Ectodermal cell (in vitro differentiated cells): ENCODE data around the gene SMAD3.

Experiments
- H3K27ac ChIP-seq: 2 replicates; pipeline ENCODE4 v1.7.0; 2013; ENCODE audit warnings: mild to moderate bottlenecking, low read depth, low read length; ENCODE audit not compliant: insufficient read depth, poor library complexity, severe bottlenecking
- H3K27me3 ChIP-seq: 2 replicates; pipeline ENCODE4 v1.7.0; 2013; ENCODE audit warnings: mild to moderate bottlenecking, low read length; ENCODE audit not compliant: insufficient read depth, control insufficient read depth, poor library complexity, severe bottlenecking
- H3K36me3 ChIP-seq: one replicate; pipeline ENCODE4 v1.7.0; 2013; ENCODE audit warnings: low read length; ENCODE audit not compliant: control insufficient read depth, insufficient read depth
- H3K4me1 ChIP-seq: one replicate; pipeline ENCODE4 v1.7.0; 2013; ENCODE audit warnings: low read length; ENCODE audit not compliant: control insufficient read depth, insufficient read depth
- H3K4me3 ChIP-seq: 2 replicates; pipeline ENCODE4 v1.7.0; 2013; ENCODE audit warnings: low read depth, low read length, control low read depth; ENCODE audit not compliant: insufficient read depth
- H3K9me3 ChIP-seq: 2 replicates; pipeline ENCODE4 v1.7.0; 2013; ENCODE audit warnings: mild to moderate bottlenecking, low read length, moderate library complexity; ENCODE audit not compliant: control insufficient read depth
- WGBS, 2 experiments: methylation state at CpG; one replicate each; pipeline ENCODE4 v1.1.7; 2013; ENCODE audit warnings: missing lambda C conversion rate in 2 of 2; 5-methylcytosine and 5-hydroxymethylcytosine counted together

Gene SMAD3

DNA sequence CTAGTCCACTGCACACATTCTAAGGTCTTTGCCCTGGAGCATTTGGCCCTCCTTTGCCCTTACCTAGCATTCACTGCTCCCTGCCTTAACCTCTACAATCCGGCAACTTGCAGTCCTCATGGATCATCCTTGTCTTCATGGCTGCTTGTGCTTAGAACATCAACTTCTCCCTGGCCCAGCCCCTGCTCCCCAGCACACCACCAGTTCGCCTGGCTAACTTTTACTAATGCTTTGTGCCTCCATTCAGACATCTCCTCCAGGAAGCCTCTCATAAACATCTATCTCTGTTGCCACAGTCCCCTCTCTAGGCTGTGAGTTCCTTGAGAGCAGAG, 131.9 kb downstream of the SMAD3 start:
- no peak overlapping the region for H3K27ac ChIP-seq
- no peaks in the 10 kb centered on the region for H3K36me3 ChIP-seq
- H3K9me3 ChIP-seq: no peaks in the 10 kb centered on the region
- WGBS, 2 experiments: 93% methylated on average over 2 of the region's 2 CpGs
- no peak overlapping the region for H3K4me3 ChIP-seq
- H3K4me1 ChIP-seq: peaks cover 12% of the 10 kb centered on the region
- H3K27me3 ChIP-seq: no peaks in the 10 kb centered on the region

DNA sequence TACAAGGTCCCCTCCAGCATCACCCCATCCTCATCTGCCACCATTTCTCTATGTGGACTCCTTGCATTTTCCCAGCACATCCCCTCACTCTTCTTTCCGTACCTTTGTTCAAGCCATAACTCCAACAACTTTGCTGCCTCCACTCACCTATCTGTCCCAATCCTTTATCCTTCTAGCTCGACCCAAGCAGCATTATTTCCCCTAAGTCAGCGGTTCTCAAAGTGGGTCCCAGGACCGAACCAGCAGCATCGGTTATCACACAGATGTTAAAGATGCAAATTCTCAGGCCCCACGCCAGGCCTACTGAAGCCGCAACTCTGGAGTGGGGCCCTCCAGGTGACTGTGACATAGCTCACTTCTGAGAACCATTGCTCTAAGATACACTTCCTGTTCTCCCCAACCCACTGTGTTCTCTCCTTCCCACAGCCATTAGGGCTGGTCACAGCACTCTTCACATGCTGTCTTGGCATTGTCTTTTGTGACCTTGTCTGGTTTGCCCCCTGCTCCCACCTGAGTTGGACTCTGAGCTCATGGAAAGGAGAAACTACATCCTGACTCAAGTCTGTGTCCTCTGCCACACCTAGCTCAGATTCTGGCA, 132.9 kb downstream of the SMAD3 start:
- H3K36me3 ChIP-seq: no peaks in the 10 kb centered on the region

GRCh38 chr15:67199391-67199790, 134.0 kb downstream of the SMAD3 start:
- no peaks in the 10 kb centered on the region for H3K36me3 ChIP-seq

More for the DNA sequence above, 132.9 kb downstream of the SMAD3 start:
- WGBS, 2 experiments: 92 to 93% methylated on average over 7 of the region's 7 CpGs
- H3K27me3 ChIP-seq: no peaks in the 10 kb centered on the region
- no peak overlapping the region for H3K4me3 ChIP-seq
- H3K4me1 ChIP-seq: peaks cover 12% of the 10 kb centered on the region
- H3K9me3 ChIP-seq: no peaks in the 10 kb centered on the region
- no peak overlapping the region for H3K27ac ChIP-seq

GRCh38 chr15:67199881-67200763, 134.7 kb downstream of the SMAD3 start:
- Histone ChIP-seq H3K27ac (no peak overlapping the region), H3K27me3 (no peaks in the 10 kb centered on the region), H3K4me3 (no peak overlapping the region), H3K36me3 (no peaks in the 10 kb centered on the region), H3K4me1 (peaks cover 12% of the 10 kb centered on the region), H3K9me3 (no peaks in the 10 kb centered on the region)
- 78 to 83% methylated on average over 8 of the region's 8 CpGs for WGBS, 2 experiments

More at GRCh38 chr15:67199391-67199790, 134.0 kb downstream of the SMAD3 start:
- no peaks in the 10 kb centered on the region for H3K9me3 ChIP-seq
- H3K4me3 ChIP-seq: no peak overlapping the region
- H3K27me3 ChIP-seq: no peaks in the 10 kb centered on the region
- WGBS, 2 experiments: 89 to 95% methylated on average over 4 of the region's 4 CpGs
- H3K4me1 ChIP-seq: peaks cover 12% of the 10 kb centered on the region
- H3K27ac ChIP-seq: no peak overlapping the region

GRCh38 chr15:67201136-67201535, 135.7 kb downstream of the SMAD3 start:
- H3K27me3 ChIP-seq: no peaks in the 10 kb centered on the region
- no peak overlapping the region for H3K27ac ChIP-seq
- H3K36me3 ChIP-seq: no peaks in the 10 kb centered on the region
- peaks cover 12% of the 10 kb centered on the region for H3K4me1 ChIP-seq
- H3K4me3 ChIP-seq: no peak overlapping the region
- H3K9me3 ChIP-seq: no peaks in the 10 kb centered on the region

GRCh38 chr15:67202091-67202490, 136.7 kb downstream of the SMAD3 start:
- no peak overlapping the region for H3K4me3 ChIP-seq
- H3K27ac ChIP-seq: no peak overlapping the region
- no peaks in the 10 kb centered on the region for H3K27me3 ChIP-seq
- WGBS, 2 experiments: 81 to 94% methylated on average over 2 of the region's 2 CpGs
- no peaks in the 10 kb centered on the region for H3K36me3 ChIP-seq
- H3K9me3 ChIP-seq: no peaks in the 10 kb centered on the region
- H3K4me1 ChIP-seq: peaks cover 12% of the 10 kb centered on the region

- Histone ChIP-seq H3K27me3 (no peaks in the 10 kb centered on the region), H3K9me3 (no peaks in the 10 kb centered on the region), H3K27ac (no peak overlapping the region), H3K4me1 (peaks cover 12% of the 10 kb centered on the region), H3K36me3 (no peaks in the 10 kb centered on the region), H3K4me3 (no peak overlapping the region)
- 88% methylated on average over 1 of the region's 1 CpG; no CpG with 5 or more reads in 1 of the 2 experiments for WGBS, 2 experiments
These were observed 137.6 kb downstream of the SMAD3 start for GRCh38 chr15:67202991-67203390.

GRCh38 chr15:67207555-67208207, 142.3 kb downstream of the SMAD3 start:
- Histone ChIP-seq H3K4me3 (no peak overlapping the region), H3K9me3 (no peaks in the 10 kb centered on the region), H3K4me1 (no peaks in the 10 kb centered on the region), H3K27ac (no peak overlapping the region), H3K27me3 (no peaks in the 10 kb centered on the region), H3K36me3 (no peaks in the 10 kb centered on the region)
- 98 to 100% methylated on average over 3 of the region's 3 CpGs for WGBS, 2 experiments

DNA sequence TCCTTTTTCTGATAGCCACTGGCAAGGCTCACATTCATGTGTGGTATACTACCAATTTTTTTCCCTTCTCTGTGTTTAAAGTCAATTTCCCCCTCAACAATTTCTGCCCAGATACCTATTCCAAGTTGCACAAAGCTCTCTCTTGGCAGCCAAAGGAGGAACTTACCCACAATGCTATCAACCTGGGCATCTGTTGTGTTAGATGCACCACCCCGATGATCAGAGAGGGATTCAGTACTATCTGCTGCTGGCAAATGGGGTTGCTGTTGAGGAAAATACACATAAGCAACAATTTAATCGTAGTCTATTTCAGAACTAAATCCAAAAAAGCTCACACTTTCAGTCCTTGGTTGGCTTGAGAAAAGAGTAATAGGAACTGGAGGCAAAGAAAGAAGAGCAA, 143.0 kb downstream of the SMAD3 start:
- Histone ChIP-seq H3K9me3 (no peaks in the 10 kb centered on the region), H3K4me3 (no peak overlapping the region), H3K27me3 (no peaks in the 10 kb centered on the region), H3K27ac (no peak overlapping the region), H3K4me1 (no peaks in the 10 kb centered on the region), H3K36me3 (no peaks in the 10 kb centered on the region)
- WGBS, 2 experiments: 97 to 100% methylated on average over 1 to 2 of the region's 2 CpGs

DNA sequence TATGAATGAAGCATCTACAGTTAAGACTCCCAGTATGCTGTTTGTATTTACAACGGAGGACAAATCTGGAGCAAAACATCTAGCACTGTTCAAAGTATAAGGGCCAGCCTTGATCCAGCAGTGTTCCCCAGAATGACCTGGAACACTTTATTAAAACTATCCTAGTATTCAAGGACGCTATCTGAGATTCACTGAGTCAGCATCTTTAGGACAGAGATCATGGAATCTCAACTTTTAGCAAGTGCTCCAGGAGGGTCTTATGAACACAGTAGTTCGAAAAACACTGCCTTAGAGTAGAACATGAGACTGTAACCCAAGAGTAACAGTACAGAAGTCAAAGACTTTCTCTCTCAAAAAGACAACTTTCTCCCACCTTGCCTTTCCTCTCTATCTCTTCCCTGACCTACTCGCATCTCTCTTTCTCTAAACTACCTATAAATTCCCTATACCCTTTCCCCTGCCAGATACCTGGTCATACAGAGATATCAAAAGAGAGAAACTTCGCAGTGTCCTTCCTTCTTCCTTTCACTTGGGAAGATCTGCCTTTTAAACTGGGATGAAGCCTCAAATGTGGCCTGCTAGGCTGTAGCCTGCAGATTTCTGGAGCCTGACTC, 145.3 kb downstream of the SMAD3 start:
- H3K27me3 ChIP-seq: no peaks in the 10 kb centered on the region
- no peak overlapping the region for H3K27ac ChIP-seq
- H3K36me3 ChIP-seq: no peaks in the 10 kb centered on the region
- H3K4me1 ChIP-seq: no peaks in the 10 kb centered on the region
- no peak overlapping the region for H3K4me3 ChIP-seq
- 93% methylated on average over 5 of the region's 5 CpGs for WGBS, 2 experiments
- no peaks in the 10 kb centered on the region for H3K9me3 ChIP-seq
